GM11168 (cell line): Measurements from ENCODE around the gene TK1.
"Not testable (repeated sequence)": the region's sequence is repeated elsewhere in the genome, so short reads cannot be mapped to it uniquely, and the experiment has no call there.

Experiments
- in situ Hi-C: fragments of 300-500 bp; cut with MboI; formaldehyde crosslinking; loops from one replicate; pipeline ENCODE4 v1.12.0; 2022; ENCODE audit warnings: low sequenced_read_pairs; ENCODE audit not compliant: unreplicated experiment

Gene TK1

DNA sequence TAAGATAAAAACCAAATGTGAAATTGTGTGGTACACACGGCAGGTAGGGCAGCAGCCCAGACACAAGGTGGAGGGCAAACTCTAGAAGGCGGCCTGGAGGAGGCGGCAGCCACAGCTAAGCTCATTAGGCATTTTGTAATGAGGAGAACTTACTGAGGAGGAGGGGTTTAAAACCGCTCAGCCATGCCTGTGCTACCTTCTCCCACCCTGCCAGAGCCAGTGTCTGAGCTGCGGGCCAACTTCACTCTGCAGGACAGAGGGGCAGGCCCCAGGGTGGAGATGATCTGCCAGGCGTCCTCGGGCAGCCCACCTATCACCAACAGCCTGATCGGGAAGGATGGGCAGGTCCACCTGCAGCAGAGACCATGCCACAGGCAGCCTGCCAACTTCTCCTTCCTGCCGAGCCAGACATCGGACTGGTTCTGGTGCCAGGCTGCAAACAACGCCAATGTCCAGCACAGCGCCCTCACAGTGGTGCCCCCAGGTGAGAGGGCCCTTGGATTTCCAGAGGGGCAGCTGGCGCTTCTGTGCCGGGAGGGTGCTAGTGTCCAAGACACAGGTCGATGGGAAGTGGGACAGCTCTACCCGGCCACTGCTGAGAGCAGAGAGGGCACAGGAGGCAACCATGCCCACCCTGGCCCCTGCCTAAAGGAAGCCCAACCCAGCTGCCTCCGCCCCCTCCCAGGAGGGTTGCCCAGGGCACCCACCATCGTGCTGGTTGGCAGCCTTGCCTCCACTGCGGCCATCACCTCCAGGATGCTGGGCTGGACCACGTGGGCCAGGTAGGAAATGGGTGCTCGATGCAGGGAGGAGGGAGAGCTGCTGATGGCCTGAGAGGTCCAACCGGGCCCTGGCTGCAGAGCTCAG, 22.7 kb downstream of the TK1 start:
- in situ Hi-C loops: no loop called here

DNA sequence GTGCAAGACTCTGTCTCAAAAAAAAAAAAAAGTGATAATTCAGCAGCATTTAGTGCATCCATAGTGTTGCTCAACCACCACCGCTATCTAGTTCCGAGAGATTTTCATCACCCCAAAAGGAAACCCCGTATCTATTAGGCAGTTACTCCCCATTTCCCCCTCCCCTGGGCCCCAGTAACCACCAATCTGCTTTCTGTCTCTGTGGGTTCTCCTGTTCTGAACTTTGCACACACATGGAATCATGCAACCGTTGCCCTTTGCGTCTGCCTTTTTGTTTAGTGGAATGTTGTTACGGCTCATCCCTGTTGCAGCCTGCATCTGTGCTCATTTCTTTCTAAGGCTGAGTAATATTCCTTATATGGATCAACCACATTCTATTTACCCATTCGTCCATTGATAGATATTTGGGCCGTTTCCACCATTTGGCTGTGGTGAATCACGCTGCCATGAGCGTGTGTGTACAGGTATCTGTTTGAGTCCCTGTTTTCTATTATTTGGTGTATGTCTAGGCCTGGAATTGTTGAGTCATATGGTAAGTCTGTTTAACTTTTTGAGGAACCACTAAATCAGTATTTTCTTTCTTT, 27.2 kb downstream of the TK1 start:
- in situ Hi-C loops: no loop called here

DNA sequence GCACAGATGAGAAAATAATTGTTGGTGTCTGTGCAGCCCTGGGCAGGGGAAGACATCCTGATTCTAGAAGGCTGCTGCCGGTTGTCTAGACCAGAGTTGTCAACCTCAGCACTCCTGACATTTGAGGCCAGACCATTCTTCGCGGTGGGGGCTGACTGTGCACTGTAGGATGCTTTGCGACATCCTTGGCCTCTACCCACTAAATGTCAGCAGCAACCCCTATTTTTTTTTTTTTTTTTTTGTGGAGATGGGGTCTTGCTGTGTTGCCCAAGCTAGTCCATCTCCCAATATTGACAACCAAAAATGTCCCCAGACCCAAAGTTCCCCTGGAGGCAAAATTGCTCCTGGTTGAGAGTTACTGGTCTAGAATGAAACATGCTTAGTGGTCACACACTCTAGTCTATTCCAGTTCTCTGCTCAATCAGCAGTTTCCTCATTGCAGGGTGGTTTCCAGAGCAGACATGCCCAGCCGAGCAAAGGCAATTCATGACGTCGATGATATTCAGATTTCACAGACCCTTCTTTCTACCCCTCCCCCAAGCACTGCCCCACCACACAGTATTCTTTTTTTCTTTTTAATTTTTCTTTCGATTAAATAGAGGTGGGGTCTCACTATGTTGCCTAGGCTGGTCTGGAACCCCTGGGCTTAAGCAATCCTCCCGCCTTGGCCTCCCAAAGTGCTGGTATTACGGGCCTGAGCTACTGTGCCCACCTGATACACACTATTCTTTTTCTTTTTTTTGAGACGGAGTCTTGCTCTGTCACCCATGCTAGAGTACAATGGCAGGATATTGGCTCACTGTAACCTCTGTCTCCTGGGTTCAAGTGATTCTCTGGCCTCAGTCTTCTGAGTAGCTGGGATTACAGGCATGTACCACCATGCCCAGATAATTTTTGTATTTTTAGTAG, 31.7 kb downstream of the TK1 start:
- in situ Hi-C loops: no loop called here

DNA sequence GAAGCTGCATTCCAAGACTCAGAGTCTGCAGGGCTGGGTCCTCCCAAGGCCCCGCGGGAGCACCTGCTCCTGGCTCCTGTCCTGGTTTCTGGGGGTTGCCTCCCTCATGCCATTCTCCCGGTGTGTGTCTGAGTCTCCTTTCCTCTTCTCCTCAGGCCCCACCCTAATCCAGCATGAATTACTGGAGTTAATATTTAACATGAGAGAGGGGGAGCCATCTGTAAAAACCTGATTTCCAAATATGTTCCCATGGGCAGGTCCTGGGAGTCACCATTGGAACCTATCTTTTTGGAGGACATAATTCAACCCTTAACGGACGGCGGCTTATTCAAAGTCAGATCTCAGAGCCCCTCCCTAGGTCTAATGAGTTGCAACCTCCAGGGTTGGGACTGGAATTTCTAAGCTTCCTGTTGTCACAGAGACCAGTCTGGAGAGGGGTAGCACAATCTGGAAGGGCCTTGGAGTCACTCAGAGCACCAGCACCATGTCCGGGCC, 35.3 kb downstream of the TK1 start:
- in situ Hi-C loops: no loop called here

DNA sequence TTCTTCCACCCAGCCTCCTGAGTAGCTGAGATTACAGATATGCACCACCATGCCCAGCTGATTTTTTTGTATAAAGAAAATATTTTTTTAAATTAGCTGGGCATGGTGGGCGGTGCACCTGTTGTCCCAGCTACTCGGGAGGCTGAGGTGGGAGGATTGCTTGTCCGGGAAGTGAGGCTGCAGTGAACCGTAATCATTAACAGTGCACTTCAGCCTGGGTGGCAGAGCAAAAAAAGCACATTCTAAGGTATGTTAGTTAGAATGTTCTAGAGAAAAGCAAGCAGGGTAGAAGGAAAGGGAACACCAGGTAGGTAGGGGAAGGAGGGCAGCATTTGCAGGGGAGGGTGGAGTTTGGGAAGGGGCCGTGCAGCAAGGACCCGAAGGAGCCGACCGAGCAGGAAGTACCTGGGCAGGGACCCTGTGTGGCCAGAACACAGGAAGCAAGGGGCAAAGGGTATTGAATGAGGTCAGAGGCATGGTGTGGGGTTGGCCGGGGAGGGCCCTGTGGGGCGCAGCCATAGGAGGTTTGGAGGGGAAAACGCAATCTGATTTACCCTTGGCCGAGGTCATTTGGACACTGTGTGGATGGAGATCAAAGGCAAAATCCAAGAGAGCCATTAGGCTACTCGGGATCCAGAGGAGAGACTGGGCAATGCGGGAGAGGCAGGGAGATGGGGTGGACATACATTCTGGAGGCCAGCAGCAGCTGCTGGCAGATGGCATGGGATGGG, 38.4 kb downstream of the TK1 start:
- in situ Hi-C loops: no loop called here

GRCh38 chr17:78147315-78147998, 39.4 kb downstream of the TK1 start:
- in situ Hi-C loops: no loop called here

DNA sequence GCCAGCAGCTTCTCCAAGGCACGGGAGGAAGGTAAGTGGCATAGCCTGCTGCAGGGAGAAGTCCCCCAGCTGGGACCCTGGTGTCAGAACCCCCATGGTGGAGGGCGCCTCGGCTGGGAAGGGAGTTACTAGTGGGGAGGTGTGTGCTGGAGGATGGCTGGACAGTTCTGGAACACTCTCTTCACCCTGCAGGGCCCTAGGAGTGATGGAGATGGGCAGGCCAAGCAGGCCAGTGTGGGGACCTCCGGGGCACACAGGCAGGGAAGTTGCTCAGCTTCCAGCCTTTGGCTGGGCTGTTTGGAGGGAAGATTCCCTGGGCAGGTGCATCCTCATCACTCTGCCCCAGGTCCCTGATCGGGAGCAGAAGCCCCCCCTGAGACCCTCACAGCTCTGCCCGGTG, 40.0 kb downstream of the TK1 start:
- in situ Hi-C loops: no loop called here

GRCh38 chr17:78146471-78146869, 40.4 kb downstream of the TK1 start:
- in situ Hi-C loops: no loop called here

GRCh38 chr17:78144736-78145641, 41.9 kb downstream of the TK1 start:
- in situ Hi-C loops: no loop called here

GRCh38 chr17:78144147-78144719, 42.6 kb downstream of the TK1 start:
- in situ Hi-C loops: no loop called here

DNA sequence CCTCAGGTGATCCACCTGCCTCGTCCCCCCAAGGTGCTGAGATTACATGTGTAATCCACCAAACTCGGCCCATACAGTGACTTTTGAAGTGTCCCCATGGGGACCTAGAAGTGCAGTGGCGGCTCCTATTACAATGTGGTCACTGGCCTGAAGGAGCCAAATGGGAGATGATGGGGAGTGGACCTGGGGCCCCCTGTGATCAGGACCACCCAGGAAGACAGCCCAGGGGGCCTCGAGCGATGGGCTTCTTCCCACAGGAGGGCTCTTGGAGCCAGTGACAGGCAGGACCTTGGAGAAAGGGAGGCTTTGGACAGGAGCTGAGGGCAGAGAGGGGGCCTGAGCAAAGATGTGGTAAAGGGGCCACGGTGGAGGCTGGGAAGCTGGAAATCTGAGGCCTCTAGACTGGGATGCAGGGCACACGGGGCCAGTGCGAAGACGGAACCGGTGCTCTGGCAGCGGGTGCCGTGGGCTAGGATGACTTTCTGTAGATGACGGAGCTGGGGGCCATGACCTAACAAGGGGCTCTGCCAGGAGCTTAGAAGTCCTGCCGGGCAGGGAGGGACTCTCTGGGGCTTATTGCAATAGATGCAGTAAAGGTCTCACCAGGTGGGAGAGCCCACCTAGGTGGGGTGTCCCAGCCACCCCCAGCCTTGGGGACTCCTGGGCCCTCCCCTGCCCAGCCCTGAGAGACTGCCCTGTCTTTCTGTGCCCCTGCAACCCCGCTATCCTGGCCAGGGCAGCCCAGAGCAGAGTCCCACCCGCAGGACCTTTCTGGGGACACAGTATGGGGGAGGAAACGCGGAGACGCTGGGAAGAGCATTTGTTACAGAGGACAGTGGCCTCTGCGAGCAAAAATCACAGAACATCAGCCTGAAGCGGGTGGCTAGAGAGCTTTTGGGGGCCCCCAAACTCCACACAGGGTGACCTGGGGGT, 43.4 kb downstream of the TK1 start:
- in situ Hi-C loops: no loop called here

DNA sequence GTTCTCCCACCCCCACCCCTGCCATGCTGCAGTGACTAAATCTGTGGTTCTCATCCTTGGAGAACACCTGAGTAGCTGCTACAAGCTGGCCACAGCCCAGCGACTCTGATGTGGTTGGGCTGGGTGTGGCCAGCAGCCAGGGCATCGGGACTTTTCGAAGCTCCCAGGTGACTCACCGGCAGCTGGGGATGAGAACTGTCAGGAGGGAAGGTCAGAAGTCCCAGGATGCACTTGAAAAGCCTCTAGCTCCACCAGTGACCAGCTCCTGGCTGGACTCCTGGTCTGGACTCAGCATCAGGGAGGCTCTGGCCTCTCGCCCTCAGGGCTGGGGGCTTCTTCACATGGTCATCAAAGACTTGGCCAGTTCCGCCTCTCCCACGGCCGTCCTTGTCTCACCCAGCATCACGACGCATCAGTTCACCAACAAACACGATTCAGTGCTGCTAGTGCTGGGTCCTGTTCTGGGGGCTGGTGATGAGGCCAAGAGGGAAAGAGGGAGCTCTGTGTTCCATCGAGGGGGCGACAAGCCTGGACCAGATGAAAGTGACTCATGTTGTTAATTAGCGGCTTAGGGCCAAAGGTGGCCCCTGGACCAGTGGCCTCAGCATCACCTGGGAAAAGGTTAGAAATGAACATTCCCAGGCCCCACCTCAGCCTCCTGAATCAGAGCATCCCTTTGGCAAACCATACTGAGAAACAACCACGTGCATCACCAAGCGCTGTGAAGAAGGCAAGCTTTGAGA, 44.6 kb downstream of the TK1 start:
- in situ Hi-C loops: no loop called here

DNA sequence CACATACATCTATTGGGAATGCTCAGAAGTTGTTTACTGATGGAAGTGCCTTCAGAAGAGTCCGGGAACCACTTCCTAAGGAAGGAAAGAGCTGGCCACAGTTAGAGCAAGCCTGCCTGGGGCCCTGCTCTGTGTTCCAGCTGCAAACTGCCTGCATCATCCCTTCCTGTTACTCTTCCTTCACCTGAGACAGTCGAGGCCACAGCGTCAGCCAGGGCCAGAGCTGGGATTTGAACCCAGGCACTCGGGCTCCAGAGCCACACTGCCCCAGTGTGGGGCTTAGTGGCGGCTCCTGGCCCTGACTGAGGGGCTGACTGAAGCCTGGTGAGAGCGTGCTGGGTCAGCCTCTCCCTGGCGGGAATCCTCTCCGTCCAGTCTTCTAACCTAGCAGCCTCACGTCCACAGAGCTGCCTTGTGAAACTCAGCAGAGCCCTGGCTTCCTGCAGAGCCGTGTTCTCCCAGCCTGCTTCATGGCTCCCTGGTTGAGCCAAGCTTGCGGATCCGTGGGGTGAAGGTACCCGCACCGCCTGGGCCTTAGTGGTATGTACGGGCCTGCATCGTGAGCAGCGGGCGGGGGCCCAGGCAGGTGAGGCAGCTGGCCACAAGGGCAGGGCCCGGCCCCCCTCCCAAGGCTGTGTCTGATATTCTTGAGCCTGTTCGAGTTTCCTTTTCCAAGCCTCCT, 45.3 kb downstream of the TK1 start:
- in situ Hi-C loops: no loop called here

DNA sequence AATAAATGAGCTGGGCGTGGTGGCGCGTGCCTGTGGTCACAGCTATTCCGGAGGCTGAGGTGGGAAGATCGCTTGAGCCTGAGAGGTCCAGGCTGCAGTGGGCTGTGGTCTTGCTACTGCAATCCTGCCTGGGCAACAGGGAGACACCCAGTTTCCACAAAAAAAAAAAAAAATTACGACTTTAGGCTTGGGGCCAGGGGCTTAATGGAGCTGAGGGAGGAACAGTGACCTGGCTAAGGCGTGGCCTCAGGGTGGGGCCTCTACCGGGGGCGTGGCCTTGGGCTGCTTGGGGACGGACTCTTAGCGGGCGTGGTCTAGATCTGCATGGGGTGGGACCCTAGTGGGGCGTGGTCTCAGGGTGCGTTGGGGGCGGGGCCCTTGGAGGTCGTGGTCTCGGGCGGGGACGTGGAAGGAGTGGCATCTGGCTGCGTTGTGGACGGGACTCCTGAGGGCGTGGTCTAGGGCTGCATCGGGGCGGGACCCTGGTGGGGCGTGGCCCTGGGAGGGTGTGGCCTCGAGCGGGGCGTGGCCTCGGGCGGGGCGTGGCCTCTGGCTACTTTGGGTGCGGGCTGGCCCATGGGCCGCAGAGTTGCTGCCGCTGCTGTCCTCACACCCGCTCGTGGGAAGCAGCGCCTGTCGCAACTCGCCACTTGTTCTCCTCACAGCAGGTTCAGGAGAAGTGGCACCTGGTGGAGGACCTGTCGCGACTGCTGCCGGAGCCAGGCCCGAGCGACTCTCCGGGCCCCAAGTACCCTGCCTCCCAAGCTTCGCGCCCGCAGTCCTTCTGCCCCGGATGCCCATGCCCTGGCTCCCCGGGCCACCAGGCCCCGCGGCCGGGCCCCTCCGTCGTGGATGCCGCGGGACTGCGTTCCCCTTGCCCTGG, 46.4 kb downstream of the TK1 start:
- in situ Hi-C loops: no loop called here

GRCh38 chr17:78139861-78140168, 47.0 kb downstream of the TK1 start:
- in situ Hi-C loops: not testable (repeated sequence)
